ENCODE results near the gene USP1.

USP1 gene

GRCh38 chr1:62436466-62437272 is at the start of gene USP1:
TSS of gene USP1 (plus strand) at chr1:62437049. CDS start at chr1:62439868, 2,819 bp downstream.
- Histone ChIP-seq H3K9ac (peak within 1 kb of the TSS; percentile 98), H3K4me2 (peak within 1 kb of the TSS; percentile 79), H4K20me1 (ENCODE audit: insufficient read depth) (peaks cover 28% of the 10 kb centered on the region), H3K27me3 (ENCODE audit: insufficient read depth, low read depth) (no peaks in the 10 kb centered on the region), H3K27ac (peak within 1 kb of the TSS; percentile 100), H3K36me3 (ENCODE audit: insufficient read depth) (no peaks in the 10 kb centered on the region), H2AFZ (ENCODE audit: low read depth) (peak within 1 kb of the TSS; percentile 78), H3K4me1 (ENCODE audit: low read depth, poor library complexity, severe bottlenecking) (peaks cover 25% of the 10 kb centered on the region), H3K79me2 (ENCODE audit: insufficient read depth, low read depth) (peaks cover 46% of the 10 kb centered on the region), H3K4me3 (IDR thresholded peaks at IDR 0.05; ENCODE audit: insufficient read depth, low read depth, low read length) (peak within 1 kb of the TSS; percentile 90)
- TF ChIP-seq CTCF (conservative IDR thresholded peaks at IDR 0.05; ENCODE audit: low read depth, low read length) = no peak

GRCh38 chr1:62389531-62389930 is 47.3 kb upstream of the USP1 start:
- H3K4me3 ChIP-seq (IDR thresholded peaks at IDR 0.05; ENCODE audit: insufficient read depth, low read depth, low read length) = no peak overlapping the region
- H4K20me1 ChIP-seq (ENCODE audit: insufficient read depth) = no peaks in the 10 kb centered on the region
- H3K79me2 ChIP-seq (ENCODE audit: insufficient read depth, low read depth) = no peaks in the 10 kb centered on the region
- H3K27me3 ChIP-seq (ENCODE audit: insufficient read depth, low read depth) = no peaks in the 10 kb centered on the region
- no peak overlapping the region for H2AFZ ChIP-seq (ENCODE audit: low read depth)
- H3K4me1 ChIP-seq (ENCODE audit: low read depth, poor library complexity, severe bottlenecking) = no peaks in the 10 kb centered on the region
- TF ChIP-seq CTCF (conservative IDR thresholded peaks at IDR 0.05; ENCODE audit: low read depth, low read length) = no peak
- H3K36me3 ChIP-seq (ENCODE audit: insufficient read depth) = no peaks in the 10 kb centered on the region
- no peak overlapping the region for H3K9ac ChIP-seq
- H3K27ac ChIP-seq = no peak overlapping the region
- H3K4me2 ChIP-seq = no peak overlapping the region

GRCh38 chr1:62390071-62390470 is 46.8 kb upstream of the USP1 start:
- H4K20me1 ChIP-seq (ENCODE audit: insufficient read depth) = no peaks in the 10 kb centered on the region
- TF ChIP-seq CTCF (conservative IDR thresholded peaks at IDR 0.05; ENCODE audit: low read depth, low read length) = no peak

GRCh38 chr1:62391369-62391971 is 45.4 kb upstream of the USP1 start:
- Histone ChIP-seq H4K20me1 (ENCODE audit: insufficient read depth) (no peaks in the 10 kb centered on the region), H3K9ac (no peak overlapping the region), H3K79me2 (ENCODE audit: insufficient read depth, low read depth) (no peaks in the 10 kb centered on the region), H3K4me2 (no peak overlapping the region), H2AFZ (ENCODE audit: low read depth) (no peak overlapping the region), H3K4me1 (ENCODE audit: low read depth, poor library complexity, severe bottlenecking) (no peaks in the 10 kb centered on the region), H3K27me3 (ENCODE audit: insufficient read depth, low read depth) (no peaks in the 10 kb centered on the region), H3K4me3 (IDR thresholded peaks at IDR 0.05; ENCODE audit: insufficient read depth, low read depth, low read length) (no peak overlapping the region), H3K27ac (no peak overlapping the region), H3K36me3 (ENCODE audit: insufficient read depth) (no peaks in the 10 kb centered on the region)
- TF ChIP-seq CTCF (conservative IDR thresholded peaks at IDR 0.05; ENCODE audit: low read depth, low read length) = peak; percentile 64

More at GRCh38 chr1:62390071-62390470, 46.8 kb upstream of the USP1 start:
- Histone ChIP-seq H3K4me2 (no peak overlapping the region), H2AFZ (ENCODE audit: low read depth) (no peak overlapping the region), H3K27ac (no peak overlapping the region), H3K4me3 (IDR thresholded peaks at IDR 0.05; ENCODE audit: insufficient read depth, low read depth, low read length) (no peak overlapping the region), H3K36me3 (ENCODE audit: insufficient read depth) (no peaks in the 10 kb centered on the region), H3K4me1 (ENCODE audit: low read depth, poor library complexity, severe bottlenecking) (no peaks in the 10 kb centered on the region), H3K27me3 (ENCODE audit: insufficient read depth, low read depth) (no peaks in the 10 kb centered on the region), H3K9ac (no peak overlapping the region), H3K79me2 (ENCODE audit: insufficient read depth, low read depth) (no peaks in the 10 kb centered on the region)

Measured in KMS-11 (cell line).